Cardiac muscle cell (in vitro differentiated cells and primary cell): ENCODE results near the gene TMEM219. TPM values are rescaled to one million over a fixed set of nuclear protein-coding genes. Genes with fewer than 3 reads are reported as not detected.
A peak's percentile ranks its signal among the peaks of the same experiment; 100 is the strongest.
"Not testable (repeated sequence)": the region's sequence is repeated elsewhere in the genome, so short reads cannot be mapped to it uniquely, and the experiment has no call there.

Source experiments
- DNase-seq, 2 donors: peaks; one replicate each; pipeline versions ENCODE4 v3.0.0 to v3.0.0-alpha.2; 2010 to 2017; ENCODE audit warnings: low read depth in 1 of 2, low spot score in 1 of 2
- H3K27ac ChIP-seq: fragments of 200-600 bp; sonication (generic); 2 replicates; pipeline ENCODE4 v1.5.1; 2016
- H3K27me3 ChIP-seq: fragments of 200-600 bp; sonication (generic); 2 replicates; pipeline ENCODE4 v1.6.0; 2016; ENCODE audit warnings: control low read depth
- H3K36me3 ChIP-seq: fragments of 200-600 bp; sonication (generic); 2 replicates; pipeline ENCODE4 v1.5.1; 2016; ENCODE audit warnings: control low read depth
- H3K4me1 ChIP-seq: fragments of 200-600 bp; sonication (generic); 2 replicates; pipeline ENCODE4 v1.8.1; 2017; ENCODE audit warnings: low read depth, mild to moderate bottlenecking, mixed run types
- H3K4me3 ChIP-seq: fragments of 200-600 bp; sonication (generic); 2 replicates; pipeline ENCODE4 v1.5.1; 2016; ENCODE audit warnings: mild to moderate bottlenecking
- H3K9me3 ChIP-seq: fragments of 200-600 bp; sonication (generic); 2 replicates; pipeline ENCODE4 v1.5.1; 2017; ENCODE audit warnings: low read depth, mild to moderate bottlenecking, control low read depth
- polyA plus RNA-seq: library from polyadenylated mRNA; unstranded; fragments of >200 nt; fragmentation: Nextera tagmentation; extraction: Ambion mirVana; gene quantifications from 2 replicates; pipeline ENCODE4 v1.2.1, GENCODE V29; 2016
- total RNA-seq: library from RNA; depleted of rRNA; stranded (reverse); fragments of >200 nt; gene quantifications from 2 replicates; pipeline ENCODE4 v1.2.3, GENCODE V29; 2016
- TF ChIP-seq, protein P1 (sequence below): IDR thresholded peaks from 2 replicates; pipeline ENCODE4 v1.5.1; 2012; ENCODE audit warnings: low read depth, mild to moderate bottlenecking, low read length

The TMEM219 gene
- total and polyA plus RNA-seq, 2 experiments from 2014 or later, result 109 to 110 TPM

DNA sequence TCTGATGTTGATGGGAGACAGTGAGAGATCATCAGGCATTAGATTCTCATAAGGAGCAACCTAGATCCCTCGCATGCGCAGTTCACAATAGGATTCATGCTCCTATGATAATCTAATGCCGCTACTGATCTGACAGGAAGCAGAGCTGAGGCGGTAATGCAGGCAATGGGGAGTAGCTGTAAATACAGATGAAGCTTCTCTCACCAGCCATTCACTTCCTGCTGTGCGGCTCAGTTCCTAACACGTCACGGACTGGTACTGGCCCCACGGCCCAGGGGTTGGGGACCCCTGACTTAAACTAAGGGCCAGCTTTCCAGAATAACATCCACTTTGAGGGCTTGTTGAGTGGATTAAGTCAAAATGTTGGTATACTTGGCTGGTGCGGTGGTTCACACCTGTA, 2.6 kb upstream of the TMEM219 start:
- Histone ChIP-seq H3K36me3 (no peaks in the 10 kb centered on the region), H3K4me1 (peaks cover 4% of the 10 kb centered on the region), H3K4me3 (no peak overlapping the region), H3K9me3 (no peaks in the 10 kb centered on the region), H3K27ac (no peak overlapping the region), H3K27me3 (no peaks in the 10 kb centered on the region)
- DNase-seq, result no peak
- TF ChIP-seq, protein P1, sequence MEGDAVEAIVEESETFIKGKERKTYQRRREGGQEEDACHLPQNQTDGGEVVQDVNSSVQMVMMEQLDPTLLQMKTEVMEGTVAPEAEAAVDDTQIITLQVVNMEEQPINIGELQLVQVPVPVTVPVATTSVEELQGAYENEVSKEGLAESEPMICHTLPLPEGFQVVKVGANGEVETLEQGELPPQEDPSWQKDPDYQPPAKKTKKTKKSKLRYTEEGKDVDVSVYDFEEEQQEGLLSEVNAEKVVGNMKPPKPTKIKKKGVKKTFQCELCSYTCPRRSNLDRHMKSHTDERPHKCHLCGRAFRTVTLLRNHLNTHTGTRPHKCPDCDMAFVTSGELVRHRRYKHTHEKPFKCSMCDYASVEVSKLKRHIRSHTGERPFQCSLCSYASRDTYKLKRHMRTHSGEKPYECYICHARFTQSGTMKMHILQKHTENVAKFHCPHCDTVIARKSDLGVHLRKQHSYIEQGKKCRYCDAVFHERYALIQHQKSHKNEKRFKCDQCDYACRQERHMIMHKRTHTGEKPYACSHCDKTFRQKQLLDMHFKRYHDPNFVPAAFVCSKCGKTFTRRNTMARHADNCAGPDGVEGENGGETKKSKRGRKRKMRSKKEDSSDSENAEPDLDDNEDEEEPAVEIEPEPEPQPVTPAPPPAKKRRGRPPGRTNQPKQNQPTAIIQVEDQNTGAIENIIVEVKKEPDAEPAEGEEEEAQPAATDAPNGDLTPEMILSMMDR, result no peak

DNA sequence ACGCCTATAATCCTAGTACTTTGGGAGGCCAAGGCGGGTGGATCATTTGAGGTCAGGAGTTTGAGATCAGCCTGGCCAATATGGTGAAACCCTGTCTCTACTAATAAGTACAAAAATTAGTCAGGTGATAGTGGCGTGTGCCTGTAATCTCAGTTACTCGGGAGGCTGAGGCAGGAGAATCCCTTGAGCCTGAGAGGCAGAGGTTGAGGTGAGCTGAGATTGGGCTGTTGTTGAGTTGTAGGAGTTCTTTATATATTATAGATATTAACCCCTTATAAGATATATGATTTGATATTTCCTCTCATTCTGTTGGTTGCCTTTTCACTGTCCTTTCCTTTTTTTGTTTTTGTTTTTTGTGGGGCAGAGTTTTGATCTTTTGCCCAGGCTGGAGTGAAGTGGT, 2.1 kb upstream of the TMEM219 start:
- not testable (repeated sequence) for H3K27ac ChIP-seq, DNase-seq, H3K36me3 ChIP-seq, H3K27me3 ChIP-seq, H3K9me3 ChIP-seq, H3K4me1 ChIP-seq, H3K4me3 ChIP-seq

DNA sequence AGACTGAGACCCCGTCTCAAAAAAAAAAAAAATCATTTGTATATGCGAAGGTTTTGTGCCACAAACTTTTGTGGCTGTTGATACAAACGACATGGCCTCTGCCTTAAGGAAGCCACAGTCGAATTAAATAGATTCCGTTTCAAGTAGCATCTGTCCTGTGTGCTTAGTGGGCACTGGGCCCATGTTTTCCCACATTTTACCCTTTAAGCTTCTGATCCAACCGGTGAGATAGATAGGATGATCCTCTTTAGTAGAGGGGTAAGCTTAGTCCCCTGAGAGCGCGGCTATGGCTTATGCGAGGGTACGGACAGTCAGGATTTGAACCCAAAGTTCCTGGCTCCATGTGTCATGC, 776 bp upstream of the TMEM219 start:
- Histone ChIP-seq H3K4me3 (peak overlapping the region; percentile 83), H3K27ac (no peak overlapping the region), H3K27me3 (no peaks in the 10 kb centered on the region), H3K9me3 (no peaks in the 10 kb centered on the region), H3K36me3 (no peaks in the 10 kb centered on the region), H3K4me1 (peaks cover 4% of the 10 kb centered on the region)
- TF ChIP-seq, protein P1, result no peak
- DNase-seq, result no peak

DNA sequence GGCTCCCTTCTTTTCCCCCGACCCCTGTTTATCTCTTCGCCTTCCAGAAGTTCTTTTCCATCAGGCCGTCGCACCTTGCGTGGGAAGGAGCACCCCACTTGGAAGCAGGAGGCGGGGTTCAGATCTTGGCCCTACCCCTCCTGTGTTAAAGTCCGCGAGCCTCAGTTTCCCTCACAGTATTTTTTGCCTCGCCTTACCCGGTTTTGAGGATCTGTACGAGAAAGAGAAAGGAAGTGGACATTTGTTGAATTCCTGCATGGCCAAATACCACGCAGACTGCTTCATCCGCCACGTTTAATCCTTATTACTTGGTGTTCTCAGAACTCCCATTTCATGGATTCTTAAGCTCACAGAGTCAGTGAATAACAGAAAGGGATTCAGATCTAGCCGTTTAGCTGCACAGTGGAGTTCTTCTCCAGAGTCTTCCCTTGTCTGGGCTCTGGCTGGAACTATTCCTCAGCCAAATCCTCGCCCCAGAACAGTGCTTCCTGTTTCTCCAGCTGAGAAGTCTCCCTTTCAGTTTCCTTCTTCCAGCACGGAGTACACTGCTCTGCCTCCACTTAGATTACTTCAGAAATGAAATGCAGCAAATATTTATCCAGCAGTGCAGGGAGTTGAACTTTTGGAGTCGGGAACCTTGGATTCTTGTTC, 590 bp downstream of the TMEM219 start:
- Histone ChIP-seq H3K27ac (peak overlapping the region; percentile 27), H3K4me3 (peak overlapping the region; percentile 83), H3K27me3 (no peaks in the 10 kb centered on the region), H3K9me3 (no peaks in the 10 kb centered on the region), H3K36me3 (no peaks in the 10 kb centered on the region), H3K4me1 (peaks cover 4% of the 10 kb centered on the region)
- TF ChIP-seq, protein P1, result no peak
- DNase-seq, result peak in 1 of 2 donors; percentile 66

DNA sequence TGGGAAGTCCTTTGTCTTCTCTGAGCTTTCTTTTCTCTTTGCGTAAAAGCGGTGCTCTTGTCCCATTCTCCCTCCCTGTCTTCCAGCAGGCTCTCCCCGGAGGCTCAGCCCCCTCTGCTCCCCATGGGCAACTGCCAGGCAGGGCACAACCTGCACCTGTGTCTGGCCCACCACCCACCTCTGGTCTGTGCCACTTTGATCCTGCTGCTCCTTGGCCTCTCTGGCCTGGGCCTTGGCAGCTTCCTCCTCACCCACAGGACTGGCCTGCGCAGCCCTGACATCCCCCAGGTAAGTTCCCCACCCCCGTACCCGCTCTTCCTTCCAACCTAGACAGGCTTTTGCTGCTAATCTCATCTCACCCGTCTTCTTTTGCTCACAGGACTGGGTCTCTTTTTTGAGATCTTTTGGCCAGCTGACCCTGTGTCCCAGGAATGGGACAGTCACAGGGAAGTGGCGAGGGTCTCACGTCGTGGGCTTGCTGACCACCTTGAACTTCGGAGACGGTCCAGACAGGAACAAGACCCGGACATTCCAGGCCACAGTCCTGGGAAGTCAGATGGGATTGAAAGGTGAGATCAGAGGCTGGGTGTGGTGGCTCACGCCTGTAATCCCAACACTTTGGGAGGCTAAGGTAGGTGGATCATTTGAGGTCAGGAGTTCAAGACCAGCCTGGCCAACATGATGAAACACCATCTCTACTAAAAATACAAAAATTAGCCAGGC, 1.3 kb downstream of the TMEM219 start:
- no peak for DNase-seq

DNA sequence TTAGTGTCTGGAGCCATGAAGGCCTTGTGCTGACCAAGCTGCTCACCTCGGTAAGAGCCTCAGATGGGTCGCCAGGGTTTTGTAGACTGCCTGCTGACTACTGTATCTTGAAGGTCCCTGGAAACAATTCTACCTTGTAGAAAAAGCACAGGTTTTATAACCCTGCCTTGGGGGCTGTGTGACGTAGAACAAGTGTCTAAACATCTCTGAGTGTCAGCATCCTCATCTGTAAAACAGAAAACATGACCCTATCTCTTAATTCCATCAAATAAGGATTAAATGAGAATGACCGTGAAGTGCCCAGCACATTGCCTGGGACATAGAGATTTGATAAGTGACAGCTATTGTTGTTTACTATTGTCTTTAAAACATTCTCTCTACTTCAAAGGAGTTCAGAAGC, 6.3 kb downstream of the TMEM219 start:
- Histone ChIP-seq H3K4me3 (no peak overlapping the region), H3K9me3 (no peaks in the 10 kb centered on the region), H3K4me1 (no peaks in the 10 kb centered on the region), H3K36me3 (peaks cover 13% of the 10 kb centered on the region), H3K27ac (no peak overlapping the region), H3K27me3 (no peaks in the 10 kb centered on the region)
- TF ChIP-seq, protein P1, result no peak
- DNase-seq, result no peak

More for the DNA sequence above, 1.3 kb downstream of the TMEM219 start:
- Histone ChIP-seq H3K4me1 (peaks cover 4% of the 10 kb centered on the region), H3K27me3 (no peaks in the 10 kb centered on the region), H3K27ac (no peak overlapping the region), H3K9me3 (no peaks in the 10 kb centered on the region), H3K36me3 (peaks cover 4% of the 10 kb centered on the region), H3K4me3 (no peak overlapping the region)
- TF ChIP-seq, protein P1, result no peak
